ENCODE data around the gene FLT4. TPM values are rescaled to one million over a fixed set of nuclear protein-coding genes. Genes with fewer than 3 reads are reported as not detected.

Gene FLT4
- total and polyA plus RNA-seq, 7 donors = 0.23 to 16.9 (median 6.2) TPM

GRCh38 chr5:180632768-180633167, 16.6 kb downstream of the FLT4 start:
- Histone ChIP-seq H3K27ac (no peak overlapping the region), H3K4me1 (no peaks in the 10 kb centered on the region), H3K4me3 (no peak overlapping the region), H3K27me3 (peaks cover 0 to 22% (median 0%) of the 10 kb centered on the region in 3 donors), H3K9me3 (no peaks in the 10 kb centered on the region), H3K36me3 (no peaks in the 10 kb centered on the region)
- WGBS, 2 donors = 55 to 59% methylated on average over 10 of the region's 10 CpGs
- DNase-seq = peak; percentile 57
- TF ChIP-seq POLR2A (IDR thresholded peaks at IDR 0.05) = no peak
- TF ChIP-seq POLR2AphosphoS5 (IDR thresholded peaks at IDR 0.05) = peak in 1 of 4 donors; percentile 21
- TF ChIP-seq CTCF (IDR thresholded peaks at IDR 0.05) = no peak
- TF ChIP-seq EP300 (IDR thresholded peaks at IDR 0.05) = no peak
- intact Hi-C loops (cut with DNase I) = no loop called here

GRCh38 chr5:180631549-180632383, 17.6 kb downstream of the FLT4 start:
- Histone ChIP-seq H3K27ac (no peak overlapping the region), H3K9me3 (no peaks in the 10 kb centered on the region), H3K4me1 (no peaks in the 10 kb centered on the region), H3K27me3 (peaks cover 0 to 22% (median 0%) of the 10 kb centered on the region in 3 donors), H3K4me3 (no peak overlapping the region), H3K36me3 (no peaks in the 10 kb centered on the region)
- DNase-seq = no peak
- intact Hi-C loops (cut with DNase I) = no loop called here
- TF ChIP-seq EP300 (IDR thresholded peaks at IDR 0.05) (no peak), POLR2A (IDR thresholded peaks at IDR 0.05) (no peak), CTCF (IDR thresholded peaks at IDR 0.05) (no peak), POLR2AphosphoS5 (IDR thresholded peaks at IDR 0.05) (no peak)
- 66 to 73% methylated on average over 35 to 36 of the region's 36 CpGs for WGBS, 2 donors

GRCh38 chr5:180630426-180630825, 19.0 kb downstream of the FLT4 start:
- intact Hi-C loops (cut with DNase I) = no loop called here
- peaks cover 0 to 22% (median 0%) of the 10 kb centered on the region in 3 donors for H3K27me3 ChIP-seq
- WGBS, 2 donors = 88 to 92% methylated on average over 22 of the region's 22 CpGs

GRCh38 chr5:180629831-180630382, 19.5 kb downstream of the FLT4 start:
- no peak overlapping the region for H3K27ac ChIP-seq
- H3K4me1 ChIP-seq = no peaks in the 10 kb centered on the region
- peaks cover 0 to 22% (median 0%) of the 10 kb centered on the region in 3 donors for H3K27me3 ChIP-seq
- no peak for TF ChIP-seq POLR2AphosphoS5 (IDR thresholded peaks at IDR 0.05)
- no peak for TF ChIP-seq POLR2A (IDR thresholded peaks at IDR 0.05)
- no peak for TF ChIP-seq EP300 (IDR thresholded peaks at IDR 0.05)
- no peak for TF ChIP-seq CTCF (IDR thresholded peaks at IDR 0.05)
- 78 to 88% methylated on average over 25 of the region's 25 CpGs for WGBS, 2 donors
- no peaks in the 10 kb centered on the region for H3K9me3 ChIP-seq
- no peak overlapping the region for H3K4me3 ChIP-seq
- intact Hi-C loops (cut with DNase I) = no loop called here
- DNase-seq = no peak
- H3K36me3 ChIP-seq = no peaks in the 10 kb centered on the region

More at GRCh38 chr5:180630426-180630825, 19.0 kb downstream of the FLT4 start:
- Histone ChIP-seq H3K4me1 (no peaks in the 10 kb centered on the region), H3K27ac (no peak overlapping the region), H3K4me3 (no peak overlapping the region), H3K36me3 (no peaks in the 10 kb centered on the region), H3K9me3 (no peaks in the 10 kb centered on the region)
- no peak for TF ChIP-seq POLR2AphosphoS5 (IDR thresholded peaks at IDR 0.05)
- no peak for TF ChIP-seq EP300 (IDR thresholded peaks at IDR 0.05)
- no peak for TF ChIP-seq CTCF (IDR thresholded peaks at IDR 0.05)
- no peak for TF ChIP-seq POLR2A (IDR thresholded peaks at IDR 0.05)
- no peak for DNase-seq

Measured in sigmoid colon (tissue), 7 donors.